Astrocyte of the spinal cord (primary cell): Measurements from ENCODE around the gene MVK.

ENCODE experiments used
- DNase-seq: peaks from one replicate; pipeline ENCODE4 v3.0.0; 2011; ENCODE audit warnings: low read depth, low spot score
- H3K4me3 ChIP-seq: 2 replicates; pipeline ENCODE4 v1.5.1; 2011; ENCODE audit warnings: low read depth, mild to moderate bottlenecking, low read length, moderate library complexity
- in situ Hi-C: cut with HindIII; loops from 2 replicates; pipeline ENCODE4 v1.10.0; 2017; ENCODE audit warnings: low sequenced_read_pairs
- TF ChIP-seq, protein P1 (sequence below): IDR thresholded peaks from 2 replicates; pipeline ENCODE4 v1.5.1; 2012; ENCODE audit warnings: low read depth, mild to moderate bottlenecking, low read length, inconsistent platforms

Gene MVK

DNA sequence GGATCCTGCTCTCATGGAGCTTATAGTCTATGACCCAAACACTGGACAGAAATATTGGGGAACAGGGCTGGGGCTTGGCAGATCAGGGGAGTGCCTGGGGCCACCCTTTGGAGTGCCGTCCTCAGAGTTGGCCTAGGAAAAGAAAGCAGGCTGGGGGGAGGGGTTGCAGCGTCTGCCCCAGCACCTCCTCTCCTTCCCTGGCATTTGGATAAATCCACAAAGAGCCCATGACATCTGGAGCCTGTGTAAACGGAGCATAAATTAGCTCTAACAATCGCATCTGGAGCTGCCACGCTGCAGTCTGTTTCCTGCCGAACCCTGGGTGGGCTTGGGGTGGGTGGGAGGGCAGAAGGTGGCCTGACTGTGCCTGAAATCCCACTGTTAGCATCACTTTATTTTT is 63.8 kb downstream of the MVK start:
- H3K4me3 ChIP-seq = no peak overlapping the region
- TF ChIP-seq, protein P1, sequence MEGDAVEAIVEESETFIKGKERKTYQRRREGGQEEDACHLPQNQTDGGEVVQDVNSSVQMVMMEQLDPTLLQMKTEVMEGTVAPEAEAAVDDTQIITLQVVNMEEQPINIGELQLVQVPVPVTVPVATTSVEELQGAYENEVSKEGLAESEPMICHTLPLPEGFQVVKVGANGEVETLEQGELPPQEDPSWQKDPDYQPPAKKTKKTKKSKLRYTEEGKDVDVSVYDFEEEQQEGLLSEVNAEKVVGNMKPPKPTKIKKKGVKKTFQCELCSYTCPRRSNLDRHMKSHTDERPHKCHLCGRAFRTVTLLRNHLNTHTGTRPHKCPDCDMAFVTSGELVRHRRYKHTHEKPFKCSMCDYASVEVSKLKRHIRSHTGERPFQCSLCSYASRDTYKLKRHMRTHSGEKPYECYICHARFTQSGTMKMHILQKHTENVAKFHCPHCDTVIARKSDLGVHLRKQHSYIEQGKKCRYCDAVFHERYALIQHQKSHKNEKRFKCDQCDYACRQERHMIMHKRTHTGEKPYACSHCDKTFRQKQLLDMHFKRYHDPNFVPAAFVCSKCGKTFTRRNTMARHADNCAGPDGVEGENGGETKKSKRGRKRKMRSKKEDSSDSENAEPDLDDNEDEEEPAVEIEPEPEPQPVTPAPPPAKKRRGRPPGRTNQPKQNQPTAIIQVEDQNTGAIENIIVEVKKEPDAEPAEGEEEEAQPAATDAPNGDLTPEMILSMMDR = no peak
- in situ Hi-C loops = no loop called here
- DNase-seq = no peak

DNA sequence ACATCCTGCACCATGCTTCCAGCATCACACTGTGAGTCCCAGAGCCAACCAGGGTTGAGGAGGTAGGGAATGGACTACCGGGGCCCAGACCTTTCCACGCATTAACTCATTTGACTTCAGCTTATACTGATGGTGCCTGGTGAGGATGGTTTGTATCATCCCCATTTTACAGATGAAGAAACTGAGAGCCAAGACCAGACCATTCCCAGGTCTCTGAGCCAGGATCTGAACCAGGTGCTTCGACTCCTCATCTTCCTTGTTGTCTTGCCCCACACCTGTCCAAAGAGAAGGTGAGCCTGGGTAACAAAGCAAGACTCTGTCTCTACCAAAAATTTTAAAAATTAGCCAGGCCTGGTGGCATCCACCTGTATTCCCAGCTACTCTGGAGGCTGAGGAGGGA is 64.4 kb downstream of the MVK start:
- H3K4me3 ChIP-seq = no peak overlapping the region
- TF ChIP-seq, protein P1 = no peak
- in situ Hi-C loops = no loop called here
- DNase-seq = no peak

DNA sequence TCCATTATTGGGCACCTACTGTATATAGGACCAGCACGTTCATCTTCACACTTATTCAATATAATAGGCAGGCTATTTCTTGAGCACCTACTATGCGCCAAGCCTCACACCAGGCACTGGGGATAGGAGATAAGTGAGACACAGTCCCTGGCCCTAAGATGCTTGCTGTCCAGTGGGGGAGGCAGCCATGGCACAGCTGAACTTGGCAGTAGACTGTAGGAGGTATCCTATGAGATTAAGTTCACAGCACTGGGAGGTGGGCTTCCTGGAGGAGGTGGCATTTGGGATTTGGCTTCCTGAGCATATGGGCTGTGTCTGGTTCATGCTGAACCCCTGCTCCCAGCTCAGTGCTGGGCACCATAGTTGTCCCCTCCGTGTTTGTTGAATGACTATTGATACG is 65.1 kb downstream of the MVK start:
- DNase-seq = no peak
- TF ChIP-seq, protein P1 = no peak
- H3K4me3 ChIP-seq = no peak overlapping the region
- in situ Hi-C loops = no loop called here

DNA sequence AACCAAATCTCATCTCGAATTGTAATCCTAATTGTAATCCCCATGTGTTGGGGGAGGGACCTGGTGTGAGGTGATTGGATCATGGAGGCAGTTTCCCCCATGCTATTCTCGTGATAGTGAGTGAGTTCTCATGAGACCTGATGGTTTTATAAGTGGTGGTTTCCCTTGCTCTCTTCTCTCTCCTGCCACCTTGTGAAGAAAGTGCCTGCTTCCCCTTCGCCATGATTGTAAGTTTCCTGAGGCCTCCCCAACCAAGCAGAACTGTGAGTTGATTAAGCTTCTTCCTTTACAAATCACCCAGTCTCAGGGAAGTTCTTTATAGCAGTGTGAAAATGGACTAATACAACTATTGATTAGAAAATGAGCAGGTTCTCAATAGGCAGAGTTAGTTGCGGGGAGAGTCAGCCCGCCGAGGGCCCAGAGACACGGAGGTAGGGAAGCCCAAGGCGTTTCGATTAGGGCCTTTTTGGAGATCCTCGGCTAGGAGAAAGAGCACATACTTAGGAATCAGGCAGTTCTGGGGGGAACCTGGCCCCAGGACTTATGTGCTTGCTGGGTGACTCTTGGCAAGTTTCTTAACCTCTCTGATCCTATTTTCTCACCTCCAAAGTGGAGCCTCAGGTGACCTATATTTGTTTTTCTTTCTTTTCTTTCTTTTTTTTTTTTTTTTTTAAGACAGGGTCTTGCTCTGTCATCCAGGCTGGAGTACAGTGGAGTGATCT is 65.7 kb downstream of the MVK start:
- no peak for DNase-seq
- TF ChIP-seq, protein P1 = no peak
- H3K4me3 ChIP-seq = no peak overlapping the region
- in situ Hi-C loops = no loop called here

DNA sequence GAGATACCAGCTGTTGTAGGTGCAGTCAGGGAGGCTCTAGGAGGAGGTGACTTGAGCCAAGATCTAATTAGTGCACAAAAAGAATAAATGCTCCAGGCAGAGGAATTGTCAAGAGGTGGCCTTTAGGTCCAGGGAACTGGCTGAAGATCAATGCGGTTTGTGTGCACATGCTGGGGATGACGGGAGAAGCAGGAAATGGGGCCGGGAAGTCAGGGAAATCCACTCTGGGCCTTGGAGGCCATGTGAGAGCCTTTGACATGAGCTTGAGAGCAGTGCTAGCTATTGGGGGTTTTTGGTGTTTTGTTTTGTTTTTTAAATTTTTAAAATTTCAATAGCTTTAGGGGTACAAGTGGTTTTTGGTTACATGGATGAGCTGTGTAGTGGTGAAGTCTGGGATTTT is 67.4 kb downstream of the MVK start:
- DNase-seq = no peak
- TF ChIP-seq, protein P1 = no peak
- in situ Hi-C loops = no loop called here
- H3K4me3 ChIP-seq = no peak overlapping the region

DNA sequence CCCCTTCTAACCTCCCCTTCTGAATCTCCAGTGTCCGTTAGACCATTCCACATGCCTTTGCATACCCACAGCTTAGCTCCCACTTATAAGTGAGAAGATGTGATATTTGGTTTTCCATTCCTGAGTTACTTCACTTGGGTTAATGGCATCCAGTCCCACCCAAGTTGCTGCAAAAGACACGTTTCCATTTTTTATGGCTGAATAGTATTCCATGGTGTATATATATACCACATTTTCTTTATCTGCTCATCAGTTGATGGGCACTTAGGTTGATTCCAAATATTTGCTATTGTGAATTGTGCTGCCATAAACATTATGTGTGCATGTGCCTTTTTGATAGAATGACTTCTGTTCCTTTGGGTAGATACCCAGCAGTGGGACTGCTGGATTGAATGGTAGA is 67.8 kb downstream of the MVK start:
- no peak overlapping the region for H3K4me3 ChIP-seq
- in situ Hi-C loops = no loop called here
- no peak for DNase-seq
- TF ChIP-seq, protein P1 = no peak
